NCI-H1417 treated with DMSO at 0.1 percent for 48 hours (cell line): Measurements from ENCODE around the gene IMMP2L.

Experiments
- DNase-seq: peaks from one replicate; lab custom pipeline; 2025; lab: John Stamatoyannopoulos, UW

The IMMP2L gene

DNA sequence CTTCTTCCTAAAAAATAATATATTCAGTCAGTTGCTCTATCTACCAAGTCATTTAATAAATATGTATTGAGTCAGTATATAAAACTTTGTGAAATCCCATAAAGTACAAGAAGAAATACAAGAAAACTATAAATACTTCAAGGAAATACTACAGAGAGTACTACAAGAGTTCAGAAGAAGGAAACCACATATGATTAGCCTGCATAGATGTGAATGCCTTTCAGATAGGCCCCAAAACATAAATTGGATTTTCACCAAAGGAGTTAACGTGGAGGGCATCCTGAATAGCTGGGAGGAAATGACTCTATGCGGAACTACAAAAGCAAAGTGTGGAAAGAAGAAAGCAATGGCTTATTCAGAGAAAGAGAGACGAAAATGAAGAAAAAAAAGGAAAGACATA, 351.3 kb downstream of the IMMP2L start:
- DNase-seq = no peak

GRCh38 chr7:111210043-111210442, 352.2 kb downstream of the IMMP2L start:
- no peak for DNase-seq

- DNase-seq = no peak
Measured at GRCh38 chr7:111205251-111205650, 357.0 kb downstream of the IMMP2L start.

DNA sequence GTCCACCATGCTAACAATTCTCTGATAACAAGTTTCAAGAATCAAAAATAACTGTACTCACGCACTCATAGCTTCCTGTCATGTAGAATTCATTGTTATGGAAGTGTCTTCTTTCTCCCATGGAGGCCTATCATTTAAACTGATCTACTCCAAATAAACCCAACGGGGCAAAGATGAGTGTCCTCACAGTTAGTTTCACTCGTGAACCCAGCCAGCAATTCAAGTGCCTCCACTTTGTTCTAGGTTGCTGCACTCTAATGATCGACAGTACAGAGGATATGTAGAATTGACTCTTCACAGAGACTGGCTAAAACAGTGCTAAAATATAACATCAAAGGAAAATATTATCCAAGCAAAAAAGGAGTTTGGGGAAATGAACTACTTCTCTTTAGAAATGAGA, 360.0 kb downstream of the IMMP2L start:
- DNase-seq = no peak

DNA sequence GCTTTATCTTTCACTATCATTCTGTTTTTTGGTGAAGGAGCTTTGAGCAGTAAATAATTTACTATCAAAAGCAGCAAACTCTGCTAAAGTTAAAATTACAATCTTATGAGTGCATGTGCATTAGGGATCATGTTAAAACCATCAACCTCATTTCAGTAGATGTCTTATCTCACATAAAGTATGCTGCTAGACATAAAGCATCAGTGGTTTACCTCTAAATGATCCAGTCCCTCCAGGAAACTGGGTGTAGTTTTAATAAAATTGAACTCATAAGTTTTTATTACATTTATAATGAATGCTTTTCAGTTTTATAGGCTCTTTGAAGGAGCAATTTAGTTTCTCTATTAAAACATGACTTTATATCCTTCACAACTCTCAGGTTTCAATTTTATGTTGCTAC, 362.6 kb downstream of the IMMP2L start:
- no peak for DNase-seq

- DNase-seq = no peak
Measured at GRCh38 chr7:111198255-111198654, 364.0 kb downstream of the IMMP2L start.

GRCh38 chr7:111196655-111197054, 365.6 kb downstream of the IMMP2L start:
- DNase-seq = no peak

DNA sequence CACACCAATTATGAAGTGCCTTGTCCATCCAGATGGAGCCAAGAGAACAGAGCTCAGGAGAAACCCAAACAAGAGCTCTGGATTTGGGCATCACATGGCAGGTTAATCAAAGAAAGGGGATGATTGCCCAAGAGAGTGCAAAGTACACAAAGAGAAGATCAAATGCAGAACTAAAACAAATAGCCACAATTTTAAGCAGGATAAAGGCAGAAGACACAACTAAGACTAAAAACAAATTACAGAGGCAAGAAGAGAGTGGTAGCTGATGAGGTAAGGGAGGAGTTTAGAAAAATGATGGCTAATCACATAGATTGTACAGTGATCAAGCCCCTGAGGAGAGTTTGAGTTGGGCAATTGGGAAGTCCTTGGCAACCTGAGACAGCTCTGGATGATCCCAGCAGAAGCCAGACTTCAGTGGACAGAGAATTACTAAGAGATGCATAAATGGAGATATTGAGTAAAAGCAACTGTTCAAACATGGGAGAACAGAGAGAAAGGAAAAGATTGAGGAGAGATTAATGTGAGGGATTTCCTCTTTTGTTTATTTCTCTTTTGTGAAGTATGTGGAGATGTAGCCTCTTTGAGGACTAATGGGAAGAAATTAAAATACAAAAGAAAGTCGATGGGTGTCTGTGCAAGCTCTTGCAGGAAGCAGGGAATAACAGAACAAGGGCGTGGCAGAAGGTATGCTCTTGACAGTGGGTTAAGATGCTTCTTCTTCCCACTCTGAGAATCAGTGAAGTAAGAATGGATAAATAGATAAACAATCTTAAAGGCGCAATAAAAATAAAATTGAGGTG, 369.5 kb downstream of the IMMP2L start:
- DNase-seq = no peak

GRCh38 chr7:111190804-111191203, 371.5 kb downstream of the IMMP2L start:
- no peak for DNase-seq

GRCh38 chr7:111184987-111185386, 377.3 kb downstream of the IMMP2L start:
- no peak for DNase-seq

GRCh38 chr7:111183321-111183720, 379.0 kb downstream of the IMMP2L start:
- no peak for DNase-seq

DNA sequence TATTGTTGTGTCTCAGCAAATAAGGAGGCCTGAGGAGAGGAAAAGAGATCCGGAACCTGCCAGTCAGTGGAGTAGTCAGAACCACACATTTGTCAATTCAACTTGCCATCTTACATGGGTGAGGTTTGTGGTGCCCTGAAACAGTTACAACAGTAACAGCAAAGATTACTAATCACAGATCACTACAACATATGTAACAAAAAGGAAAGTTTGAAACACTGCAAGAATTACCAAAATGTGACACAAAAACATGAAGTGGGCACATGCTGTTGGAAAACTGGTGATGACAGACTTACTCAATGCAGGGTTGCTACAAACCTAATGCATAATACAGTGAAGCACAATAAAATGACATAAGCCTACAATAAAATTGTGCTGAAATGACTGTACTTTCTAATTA, 382.0 kb downstream of the IMMP2L start:
- no peak for DNase-seq

DNA sequence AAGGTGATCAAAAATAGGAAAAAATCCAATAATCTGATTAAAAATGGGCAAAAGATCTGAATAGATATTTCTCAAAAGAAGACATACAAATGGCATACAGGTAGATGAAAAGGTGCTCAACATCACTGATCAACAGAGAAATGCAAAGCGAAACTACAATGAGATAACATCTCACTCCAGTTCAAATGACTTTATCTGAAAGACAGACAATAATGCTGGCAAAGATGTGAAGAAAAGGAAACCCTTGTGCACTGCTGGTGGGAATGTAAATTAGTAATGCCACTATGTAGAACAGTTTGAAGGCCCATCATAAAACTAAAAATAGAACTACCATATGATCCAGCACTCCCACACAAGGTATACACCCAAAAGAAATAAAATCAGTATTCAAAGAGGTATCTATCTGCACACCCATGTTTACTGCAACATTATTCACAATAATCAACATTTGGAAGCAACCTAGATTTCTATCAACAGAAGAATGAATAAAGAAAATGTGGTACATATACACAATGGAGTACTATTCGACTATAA, 386.3 kb downstream of the IMMP2L start:
- DNase-seq = no peak

- no peak for DNase-seq
Measured at GRCh38 chr7:111174510-111174909, 387.8 kb downstream of the IMMP2L start.

GRCh38 chr7:111173990-111174389, 388.3 kb downstream of the IMMP2L start:
- DNase-seq = no peak

DNA sequence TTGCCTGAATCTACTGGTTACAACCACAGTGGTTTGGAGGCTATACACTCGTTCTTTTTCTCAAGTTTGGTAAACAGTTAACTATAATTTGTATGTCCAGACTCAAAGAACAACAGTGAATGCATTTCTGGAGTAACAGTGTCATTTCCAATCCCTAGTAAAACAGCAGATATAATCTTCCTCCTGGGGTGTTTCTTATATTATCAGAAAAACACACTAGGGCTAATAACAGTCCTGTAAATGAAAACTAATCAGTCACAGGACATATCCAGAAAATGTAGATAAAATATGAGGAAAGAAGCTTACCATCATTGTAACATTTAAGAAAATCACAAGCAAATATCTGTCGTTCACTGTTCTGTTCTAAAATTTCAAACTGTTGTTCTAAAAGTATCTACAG, 388.8 kb downstream of the IMMP2L start:
- no peak for DNase-seq

- DNase-seq = no peak
Measured at GRCh38 chr7:111172564-111173257, 389.6 kb downstream of the IMMP2L start.

GRCh38 chr7:111168182-111168581, 394.1 kb downstream of the IMMP2L start:
- peak; percentile 54 for DNase-seq

DNA sequence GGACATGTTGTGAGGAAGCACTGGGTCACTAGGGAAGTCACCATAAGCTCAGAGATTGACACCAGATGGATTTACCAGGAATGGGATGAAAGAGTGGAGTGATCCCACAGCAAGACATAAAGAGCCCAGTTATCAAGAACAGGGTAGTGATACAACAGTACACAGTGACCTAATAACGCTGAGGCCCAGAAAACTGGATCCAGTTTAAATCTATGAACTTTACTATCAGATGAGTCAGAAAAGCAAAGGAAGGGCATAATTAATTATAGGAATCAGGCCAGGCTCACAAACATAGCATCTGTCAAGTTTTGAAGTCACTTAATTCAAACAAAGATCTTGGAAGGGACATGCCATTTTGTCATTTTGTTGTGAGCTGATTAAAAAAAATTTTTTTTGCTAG, 397.9 kb downstream of the IMMP2L start:
- no peak for DNase-seq

GRCh38 chr7:111162692-111163091, 399.6 kb downstream of the IMMP2L start:
- no peak for DNase-seq

GRCh38 chr7:111160297-111160696, 402.0 kb downstream of the IMMP2L start:
- DNase-seq = no peak

GRCh38 chr7:111159426-111159825, 402.9 kb downstream of the IMMP2L start:
- no peak for DNase-seq

GRCh38 chr7:111150709-111151108, 411.6 kb downstream of the IMMP2L start:
- DNase-seq = no peak
